ENCODE results near the gene ADAP2.
A peak's percentile ranks its signal among the peaks of the same experiment; 100 is the strongest.

DNA sequence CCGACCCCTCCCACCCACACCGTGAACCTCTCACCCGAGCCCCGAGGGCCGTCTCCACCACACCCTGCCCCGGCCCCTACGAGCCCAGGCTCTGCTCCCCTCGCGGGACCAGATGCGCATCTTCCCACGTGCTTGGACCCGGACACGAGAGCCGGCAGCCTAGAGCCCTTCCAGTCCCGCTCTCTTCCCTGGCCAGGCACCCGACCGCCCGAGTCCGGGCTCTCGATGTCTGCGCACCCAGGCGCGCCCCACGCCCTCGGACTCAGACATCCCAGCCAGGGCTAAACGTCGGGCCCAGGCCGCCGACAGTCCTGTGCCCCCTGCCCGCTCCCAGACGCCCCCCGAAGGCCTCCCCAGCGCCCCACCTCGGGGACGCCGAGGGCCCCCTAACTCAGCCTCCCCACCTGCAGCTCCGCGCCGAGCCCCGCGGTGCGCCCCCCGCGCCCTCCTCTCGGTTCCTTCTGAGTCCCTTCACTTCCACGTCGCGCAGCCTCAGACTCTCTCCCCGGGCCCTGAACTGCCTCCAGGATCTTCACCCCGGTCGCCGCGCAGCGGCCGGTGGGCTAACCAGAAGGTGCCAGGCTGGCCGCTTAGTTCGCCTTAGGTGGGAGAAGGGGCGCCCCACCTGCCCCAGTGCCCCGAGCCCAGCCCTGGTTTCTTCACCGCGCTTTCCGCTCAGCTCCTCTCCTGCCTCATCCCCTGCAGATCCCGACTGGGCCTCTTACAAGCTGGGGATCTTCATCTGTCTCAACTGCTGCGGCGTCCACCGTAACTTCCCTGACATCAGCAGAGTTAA, 688 bp downstream of the ADAP2 start:
- peak; percentile 86 for TF ChIP-seq EZH2 (IDR thresholded peaks at IDR 0.05; ENCODE audit: low read depth, unreplicated experiment)
- no peak for TF ChIP-seq CTCF (conservative IDR thresholded peaks at IDR 0.05; ENCODE audit: low read depth in 2 of 2)
- TF ChIP-seq EZH2phosphoT487 (IDR thresholded peaks at IDR 0.05; ENCODE audit: unreplicated experiment) = no peak
- TF ChIP-seq JUNB (IDR thresholded peaks at IDR 0.05; ENCODE audit: unreplicated experiment) = no peak

Data from GM23338 (cell line).